ENCODE results near the gene PCDH19.
"Not testable (repeated sequence)": the region's sequence is repeated elsewhere in the genome, so short reads cannot be mapped to it uniquely, and the experiment has no call there.

The PCDH19 gene

GRCh38 chrX:100409610-100410590, at the start of gene PCDH19:
Gene PCDH19 (minus strand): TSS chrX:100410273. CDS start chrX:100408597, 1,676 bp downstream.
- Histone ChIP-seq H3K4me3 (ENCODE audit: low read length) (peak within 1 kb of the TSS; percentile 71), H3K9ac (ENCODE audit: low read length) (no peak within 1 kb of the TSS), H3K9me3 (ENCODE audit: control insufficient read depth, low read depth, low read length) (peaks cover 5% of the 10 kb centered on the region), H3K27me3 (ENCODE audit: control insufficient read depth, insufficient read depth, low read length) (peaks cover 91% of the 10 kb centered on the region), H3K27ac (ENCODE audit: low read length) (no peak within 1 kb of the TSS), H3K4me1 (ENCODE audit: control insufficient read depth, low read depth, low read length) (peaks cover 22% of the 10 kb centered on the region), H3K36me3 (ENCODE audit: control insufficient read depth, low read depth, low read length) (no peaks in the 10 kb centered on the region)

GRCh38 chrX:100449696-100450608, 39.9 kb upstream of the PCDH19 start:
- Histone ChIP-seq H3K36me3 (ENCODE audit: control insufficient read depth, low read depth, low read length) (no peaks in the 10 kb centered on the region), H3K4me1 (ENCODE audit: control insufficient read depth, low read depth, low read length) (no peaks in the 10 kb centered on the region), H3K4me3 (ENCODE audit: low read length) (no peak overlapping the region), H3K27ac (ENCODE audit: low read length) (no peak overlapping the region), H3K9ac (ENCODE audit: low read length) (no peak overlapping the region), H3K27me3 (ENCODE audit: control insufficient read depth, insufficient read depth, low read length) (no peaks in the 10 kb centered on the region), H3K9me3 (ENCODE audit: control insufficient read depth, low read depth, low read length) (peaks cover 15% of the 10 kb centered on the region)

- H3K4me3 ChIP-seq (ENCODE audit: low read length), result peak overlapping the region; percentile 74
- H3K4me1 ChIP-seq (ENCODE audit: control insufficient read depth, low read depth, low read length), result no peaks in the 10 kb centered on the region
- H3K36me3 ChIP-seq (ENCODE audit: control insufficient read depth, low read depth, low read length), result no peaks in the 10 kb centered on the region
- no peaks in the 10 kb centered on the region for H3K27me3 ChIP-seq (ENCODE audit: control insufficient read depth, insufficient read depth, low read length)
- H3K9me3 ChIP-seq (ENCODE audit: control insufficient read depth, low read depth, low read length), result no peaks in the 10 kb centered on the region
- H3K9ac ChIP-seq (ENCODE audit: low read length), result peak overlapping the region; percentile 40
- H3K27ac ChIP-seq (ENCODE audit: low read length), result no peak overlapping the region
Observed at GRCh38 chrX:100447655-100448397, 37.8 kb upstream of the PCDH19 start.

GRCh38 chrX:100445593-100445992, 35.5 kb upstream of the PCDH19 start:
- no peaks in the 10 kb centered on the region for H3K9me3 ChIP-seq (ENCODE audit: control insufficient read depth, low read depth, low read length)
- no peak overlapping the region for H3K9ac ChIP-seq (ENCODE audit: low read length)
- no peaks in the 10 kb centered on the region for H3K4me1 ChIP-seq (ENCODE audit: control insufficient read depth, low read depth, low read length)
- no peak overlapping the region for H3K4me3 ChIP-seq (ENCODE audit: low read length)
- no peak overlapping the region for H3K27ac ChIP-seq (ENCODE audit: low read length)
- no peaks in the 10 kb centered on the region for H3K36me3 ChIP-seq (ENCODE audit: control insufficient read depth, low read depth, low read length)
- no peaks in the 10 kb centered on the region for H3K27me3 ChIP-seq (ENCODE audit: control insufficient read depth, insufficient read depth, low read length)

- H3K27me3 ChIP-seq (ENCODE audit: control insufficient read depth, insufficient read depth, low read length); H3K9ac ChIP-seq (ENCODE audit: low read length); H3K4me3 ChIP-seq (ENCODE audit: low read length); H3K9me3 ChIP-seq (ENCODE audit: control insufficient read depth, low read depth, low read length); H3K4me1 ChIP-seq (ENCODE audit: control insufficient read depth, low read depth, low read length); H3K36me3 ChIP-seq (ENCODE audit: control insufficient read depth, low read depth, low read length); H3K27ac ChIP-seq (ENCODE audit: low read length): not testable (repeated sequence)
Observed at GRCh38 chrX:100441321-100441720, 31.2 kb upstream of the PCDH19 start.

GRCh38 chrX:100440006-100440405, 29.9 kb upstream of the PCDH19 start:
- H3K4me3 ChIP-seq (ENCODE audit: low read length), result no peak overlapping the region
- no peaks in the 10 kb centered on the region for H3K27me3 ChIP-seq (ENCODE audit: control insufficient read depth, insufficient read depth, low read length)
- no peak overlapping the region for H3K27ac ChIP-seq (ENCODE audit: low read length)
- H3K4me1 ChIP-seq (ENCODE audit: control insufficient read depth, low read depth, low read length), result peaks cover 12% of the 10 kb centered on the region
- no peaks in the 10 kb centered on the region for H3K9me3 ChIP-seq (ENCODE audit: control insufficient read depth, low read depth, low read length)
- no peak overlapping the region for H3K9ac ChIP-seq (ENCODE audit: low read length)
- H3K36me3 ChIP-seq (ENCODE audit: control insufficient read depth, low read depth, low read length), result no peaks in the 10 kb centered on the region

- H3K4me1 ChIP-seq (ENCODE audit: control insufficient read depth, low read depth, low read length), result peaks cover 29% of the 10 kb centered on the region
- no peaks in the 10 kb centered on the region for H3K27me3 ChIP-seq (ENCODE audit: control insufficient read depth, insufficient read depth, low read length)
- H3K9ac ChIP-seq (ENCODE audit: low read length), result no peak overlapping the region
- no peaks in the 10 kb centered on the region for H3K9me3 ChIP-seq (ENCODE audit: control insufficient read depth, low read depth, low read length)
- no peaks in the 10 kb centered on the region for H3K36me3 ChIP-seq (ENCODE audit: control insufficient read depth, low read depth, low read length)
- no peak overlapping the region for H3K4me3 ChIP-seq (ENCODE audit: low read length)
- no peak overlapping the region for H3K27ac ChIP-seq (ENCODE audit: low read length)
Observed at GRCh38 chrX:100435726-100436125, 25.7 kb upstream of the PCDH19 start.

- Histone ChIP-seq H3K36me3 (ENCODE audit: control insufficient read depth, low read depth, low read length) (no peaks in the 10 kb centered on the region), H3K27me3 (ENCODE audit: control insufficient read depth, insufficient read depth, low read length) (no peaks in the 10 kb centered on the region), H3K27ac (ENCODE audit: low read length) (no peak overlapping the region), H3K9me3 (ENCODE audit: control insufficient read depth, low read depth, low read length) (no peaks in the 10 kb centered on the region), H3K4me1 (ENCODE audit: control insufficient read depth, low read depth, low read length) (peaks cover 4% of the 10 kb centered on the region), H3K4me3 (ENCODE audit: low read length) (no peak overlapping the region), H3K9ac (ENCODE audit: low read length) (no peak overlapping the region)
Observed at GRCh38 chrX:100424012-100424411, 13.9 kb upstream of the PCDH19 start.

GRCh38 chrX:100418556-100418955, 8.5 kb upstream of the PCDH19 start:
- Histone ChIP-seq H3K9me3 (ENCODE audit: control insufficient read depth, low read depth, low read length) (no peaks in the 10 kb centered on the region), H3K4me3 (ENCODE audit: low read length) (no peak overlapping the region)

GRCh38 chrX:100417681-100418080, 7.6 kb upstream of the PCDH19 start:
- no peak overlapping the region for H3K27ac ChIP-seq (ENCODE audit: low read length)
- peaks cover 16% of the 10 kb centered on the region for H3K27me3 ChIP-seq (ENCODE audit: control insufficient read depth, insufficient read depth, low read length)

More at GRCh38 chrX:100418556-100418955, 8.5 kb upstream of the PCDH19 start:
- Histone ChIP-seq H3K27ac (ENCODE audit: low read length) (no peak overlapping the region), H3K36me3 (ENCODE audit: control insufficient read depth, low read depth, low read length) (no peaks in the 10 kb centered on the region), H3K4me1 (ENCODE audit: control insufficient read depth, low read depth, low read length) (peaks cover 23% of the 10 kb centered on the region), H3K9ac (ENCODE audit: low read length) (no peak overlapping the region), H3K27me3 (ENCODE audit: control insufficient read depth, insufficient read depth, low read length) (peaks cover 7% of the 10 kb centered on the region)

GRCh38 chrX:100413229-100413628, 3.2 kb upstream of the PCDH19 start:
- Histone ChIP-seq H3K9ac (ENCODE audit: low read length) (no peak overlapping the region), H3K9me3 (ENCODE audit: control insufficient read depth, low read depth, low read length) (no peaks in the 10 kb centered on the region), H3K36me3 (ENCODE audit: control insufficient read depth, low read depth, low read length) (no peaks in the 10 kb centered on the region), H3K27ac (ENCODE audit: low read length) (no peak overlapping the region), H3K4me1 (ENCODE audit: control insufficient read depth, low read depth, low read length) (peaks cover 31% of the 10 kb centered on the region), H3K27me3 (ENCODE audit: control insufficient read depth, insufficient read depth, low read length) (peaks cover 57% of the 10 kb centered on the region), H3K4me3 (ENCODE audit: low read length) (peak overlapping the region; percentile 54)

More at GRCh38 chrX:100417681-100418080, 7.6 kb upstream of the PCDH19 start:
- H3K4me1 ChIP-seq (ENCODE audit: control insufficient read depth, low read depth, low read length), result peaks cover 28% of the 10 kb centered on the region
- no peaks in the 10 kb centered on the region for H3K36me3 ChIP-seq (ENCODE audit: control insufficient read depth, low read depth, low read length)
- H3K9ac ChIP-seq (ENCODE audit: low read length), result no peak overlapping the region
- H3K4me3 ChIP-seq (ENCODE audit: low read length), result no peak overlapping the region
- no peaks in the 10 kb centered on the region for H3K9me3 ChIP-seq (ENCODE audit: control insufficient read depth, low read depth, low read length)

All from iPS-18a (cell line).